GM03348 (cell line): ENCODE results near the gene PCDH11X.
"Not testable (repeated sequence)": the region's sequence is repeated elsewhere in the genome, so short reads cannot be mapped to it uniquely, and the experiment has no call there.

Experiments used
- DNase-seq: peaks from one replicate; pipeline ENCODE4 v3.0.0; 2012; ENCODE audit warnings: low spot score

PCDH11X gene, protein sequence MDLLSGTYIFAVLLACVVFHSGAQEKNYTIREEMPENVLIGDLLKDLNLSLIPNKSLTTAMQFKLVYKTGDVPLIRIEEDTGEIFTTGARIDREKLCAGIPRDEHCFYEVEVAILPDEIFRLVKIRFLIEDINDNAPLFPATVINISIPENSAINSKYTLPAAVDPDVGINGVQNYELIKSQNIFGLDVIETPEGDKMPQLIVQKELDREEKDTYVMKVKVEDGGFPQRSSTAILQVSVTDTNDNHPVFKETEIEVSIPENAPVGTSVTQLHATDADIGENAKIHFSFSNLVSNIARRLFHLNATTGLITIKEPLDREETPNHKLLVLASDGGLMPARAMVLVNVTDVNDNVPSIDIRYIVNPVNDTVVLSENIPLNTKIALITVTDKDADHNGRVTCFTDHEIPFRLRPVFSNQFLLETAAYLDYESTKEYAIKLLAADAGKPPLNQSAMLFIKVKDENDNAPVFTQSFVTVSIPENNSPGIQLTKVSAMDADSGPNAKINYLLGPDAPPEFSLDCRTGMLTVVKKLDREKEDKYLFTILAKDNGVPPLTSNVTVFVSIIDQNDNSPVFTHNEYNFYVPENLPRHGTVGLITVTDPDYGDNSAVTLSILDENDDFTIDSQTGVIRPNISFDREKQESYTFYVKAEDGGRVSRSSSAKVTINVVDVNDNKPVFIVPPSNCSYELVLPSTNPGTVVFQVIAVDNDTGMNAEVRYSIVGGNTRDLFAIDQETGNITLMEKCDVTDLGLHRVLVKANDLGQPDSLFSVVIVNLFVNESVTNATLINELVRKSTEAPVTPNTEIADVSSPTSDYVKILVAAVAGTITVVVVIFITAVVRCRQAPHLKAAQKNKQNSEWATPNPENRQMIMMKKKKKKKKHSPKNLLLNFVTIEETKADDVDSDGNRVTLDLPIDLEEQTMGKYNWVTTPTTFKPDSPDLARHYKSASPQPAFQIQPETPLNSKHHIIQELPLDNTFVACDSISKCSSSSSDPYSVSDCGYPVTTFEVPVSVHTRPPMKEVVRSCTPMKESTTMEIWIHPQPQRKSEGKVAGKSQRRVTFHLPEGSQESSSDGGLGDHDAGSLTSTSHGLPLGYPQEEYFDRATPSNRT (N-terminal part only)

DNA sequence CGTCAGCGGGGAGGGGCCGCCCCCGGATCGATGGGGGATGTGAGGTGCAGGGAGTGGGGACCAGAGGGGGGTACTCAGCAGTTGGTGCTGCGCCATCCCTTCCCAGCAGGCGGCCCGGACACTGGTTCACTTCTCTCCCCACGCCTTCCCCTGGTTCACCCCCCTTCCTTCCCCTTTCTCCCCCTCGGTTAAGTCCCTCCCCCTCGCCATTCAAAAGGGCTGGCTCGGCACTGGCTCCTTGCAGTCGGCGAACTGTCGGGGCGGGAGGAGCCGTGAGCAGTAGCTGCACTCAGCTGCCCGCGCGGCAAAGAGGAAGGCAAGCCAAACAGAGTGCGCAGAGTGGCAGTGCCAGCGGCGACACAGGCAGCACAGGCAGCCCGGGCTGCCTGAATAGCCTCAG lies at the start of gene PCDH11X:
Gene PCDH11X, plus strand, starts transcription at position 241 of the 400 bp plus-strand sequence. CDS start 56,130 bp downstream, outside the sequence.
- not testable (repeated sequence) for DNase-seq

DNA sequence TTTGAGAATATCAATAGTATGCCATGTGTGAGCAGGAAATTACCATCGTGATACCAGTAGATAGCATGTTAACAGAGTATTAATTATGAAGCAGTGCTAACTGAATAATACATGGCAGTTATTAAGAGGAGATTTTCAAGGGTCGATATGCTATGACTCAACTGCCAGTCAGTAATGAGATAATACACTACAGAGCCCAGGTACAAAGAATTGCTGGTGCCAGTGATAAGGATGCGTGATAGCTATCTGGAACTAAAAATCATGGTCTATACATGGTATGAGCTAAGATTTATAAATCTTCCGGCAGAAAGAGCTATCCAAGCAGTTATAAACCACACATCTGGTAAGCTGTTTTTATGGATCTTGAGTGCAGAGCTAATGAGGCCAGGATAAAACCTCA lies 31.7 kb upstream of the PCDH11X start:
- not testable (repeated sequence) for DNase-seq

DNA sequence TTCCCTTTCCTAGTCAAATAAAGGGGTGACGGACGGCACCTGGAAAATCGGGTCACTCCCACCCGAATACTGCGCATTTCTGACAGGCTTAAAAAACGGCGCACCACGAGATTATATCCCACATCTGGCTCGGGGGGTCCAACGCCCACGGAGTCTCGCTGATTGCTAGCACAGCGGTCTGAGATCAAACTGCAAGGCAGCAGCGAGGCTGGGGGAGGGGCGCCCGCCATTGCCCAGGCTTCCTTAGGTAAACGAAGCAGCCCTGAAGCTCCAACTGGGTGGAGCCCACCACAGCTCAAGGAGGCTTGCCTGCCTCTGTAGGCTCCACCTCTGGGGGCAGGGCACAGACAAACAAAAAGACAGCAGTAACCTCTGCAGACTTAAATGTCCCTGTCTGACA lies 26.2 kb upstream of the PCDH11X start:
- DNase-seq, result not testable (repeated sequence)

DNA sequence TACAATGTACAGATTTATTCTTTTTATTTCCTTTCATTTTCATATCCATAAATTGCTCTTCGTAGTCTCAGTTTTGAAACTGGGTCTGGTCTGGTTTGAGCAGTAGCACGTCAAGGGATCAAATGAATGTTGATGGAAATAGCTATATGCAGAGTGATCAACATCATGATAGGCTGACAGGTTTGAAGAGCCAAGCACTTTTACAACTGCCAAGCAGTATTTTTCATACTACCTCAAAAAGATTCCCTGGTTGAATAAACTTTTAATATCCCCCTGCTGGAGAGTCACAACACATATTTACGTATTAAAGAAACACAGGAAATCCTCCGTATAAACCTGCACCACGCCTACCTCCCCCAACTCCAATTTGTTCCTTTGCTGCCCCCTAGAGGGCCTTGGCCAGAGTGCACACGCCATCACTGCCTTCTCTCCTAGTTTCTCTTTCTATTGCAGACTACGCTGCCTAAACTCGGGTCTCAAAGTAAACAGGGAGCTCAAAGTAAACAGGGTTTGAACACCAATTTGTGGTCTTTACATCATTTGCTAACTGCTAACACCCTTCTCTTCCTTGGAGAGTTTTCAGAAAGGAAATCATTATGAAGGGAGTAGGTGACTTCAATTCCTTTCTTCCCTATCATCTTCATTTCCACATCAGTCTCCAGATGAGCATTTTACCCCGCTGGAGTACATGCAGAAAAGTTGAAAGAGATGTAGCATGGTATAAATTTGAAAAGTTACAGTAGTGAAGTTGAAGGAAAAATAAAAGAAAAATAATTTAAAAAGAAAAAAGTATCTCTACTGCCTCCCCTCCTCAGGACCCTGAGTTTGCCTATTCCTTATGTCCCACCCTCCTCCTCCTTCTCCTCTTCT lies 8.3 kb upstream of the PCDH11X start:
- not testable (repeated sequence) for DNase-seq

DNA sequence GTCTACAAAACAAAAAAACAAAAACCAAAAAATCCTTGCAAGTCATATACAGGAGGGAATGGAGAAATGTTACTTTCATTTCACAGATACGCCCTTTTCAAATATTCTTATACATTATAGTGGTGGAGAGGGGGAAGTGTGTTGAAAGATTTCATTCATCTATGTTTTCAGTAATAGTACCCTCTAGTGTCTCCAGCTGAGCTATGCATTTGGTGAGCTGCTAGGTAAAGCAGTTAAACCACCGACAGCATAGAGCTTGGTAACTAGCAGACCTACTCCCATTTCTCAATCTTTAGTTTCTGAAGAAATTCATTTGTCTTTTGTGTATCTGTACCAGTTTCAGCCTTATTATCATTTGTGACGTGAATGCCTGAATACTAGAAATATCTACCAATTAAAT lies 5.2 kb upstream of the PCDH11X start:
- not testable (repeated sequence) for DNase-seq

DNA sequence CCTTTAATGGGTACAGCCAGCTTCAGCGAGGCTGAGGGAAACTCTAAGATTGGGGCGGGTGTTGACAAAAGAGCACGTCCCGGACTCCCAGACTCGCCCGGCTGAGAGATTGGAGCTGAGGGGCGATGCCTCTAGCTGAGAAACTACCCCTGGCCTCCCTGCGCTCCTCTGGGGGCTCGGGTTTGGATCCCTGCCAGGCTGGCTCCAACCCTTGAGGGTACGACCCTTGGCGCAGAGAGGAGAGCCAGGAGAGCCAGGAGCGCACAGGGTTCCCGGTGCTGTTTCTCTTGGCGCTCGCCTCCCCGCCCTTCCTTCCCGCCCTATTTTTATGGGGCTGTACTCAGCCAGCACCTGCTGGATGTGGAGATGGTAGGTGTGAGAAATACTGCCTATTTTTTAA lies 833 bp downstream of the PCDH11X start:
- DNase-seq, result not testable (repeated sequence)

DNA sequence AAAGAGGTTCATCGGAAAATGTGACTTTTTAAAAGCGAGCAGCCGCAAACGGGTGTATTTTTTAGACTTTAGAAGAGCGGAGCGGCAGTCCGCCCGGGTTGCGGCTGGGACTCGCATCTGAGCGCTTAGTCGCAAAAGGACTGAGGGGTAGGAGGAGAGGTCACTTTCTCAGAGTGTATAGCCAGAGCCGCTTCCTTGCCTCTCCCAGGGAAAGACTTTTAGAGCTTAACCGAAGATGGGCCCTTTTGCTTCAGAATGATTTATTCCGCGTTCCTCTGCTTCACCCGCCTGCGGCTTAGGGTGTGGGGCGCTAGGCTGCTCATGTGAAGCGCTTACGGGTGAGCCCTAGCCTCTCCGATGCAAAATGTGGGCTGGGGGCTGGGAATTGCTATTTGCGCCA lies 1.5 kb downstream of the PCDH11X start:
- not testable (repeated sequence) for DNase-seq

DNA sequence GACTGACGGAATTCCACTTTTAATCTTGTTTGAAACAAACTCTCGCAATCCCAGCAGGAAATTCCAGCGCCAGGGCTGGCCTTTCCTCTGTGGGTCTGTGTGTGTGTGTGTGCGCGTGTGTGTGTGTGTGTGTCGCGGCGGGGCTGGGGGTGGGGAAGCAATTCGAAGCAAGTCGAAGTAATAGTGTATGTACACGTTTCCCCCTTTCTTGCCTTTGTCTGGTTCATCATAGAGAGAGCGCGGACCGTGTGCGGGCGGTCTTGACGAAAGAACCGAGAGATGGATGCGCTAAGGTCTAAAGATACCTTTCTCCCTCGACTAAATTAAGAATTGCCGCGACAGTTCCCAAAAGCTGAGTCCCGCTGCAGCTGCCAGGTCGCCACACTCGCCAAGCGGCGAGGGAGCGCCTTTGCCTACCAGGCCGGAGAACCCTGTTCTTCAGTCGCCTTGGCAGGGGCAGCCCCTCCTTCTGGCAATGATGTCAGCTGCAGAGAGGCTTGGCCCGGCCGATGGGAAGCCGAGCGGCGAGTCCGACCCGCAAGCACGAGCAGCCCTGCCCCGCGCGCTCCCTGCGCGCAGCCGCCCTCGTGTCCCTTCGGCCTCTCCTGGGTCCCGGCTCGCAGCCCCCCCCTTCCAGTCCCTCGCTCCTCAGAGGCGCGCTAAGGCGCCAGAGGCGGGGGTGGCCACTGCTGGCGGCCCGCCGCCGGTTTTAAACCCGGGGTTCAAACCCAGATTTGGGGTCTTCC lies 2.6 kb downstream of the PCDH11X start:
- peak; percentile 0 for DNase-seq

DNA sequence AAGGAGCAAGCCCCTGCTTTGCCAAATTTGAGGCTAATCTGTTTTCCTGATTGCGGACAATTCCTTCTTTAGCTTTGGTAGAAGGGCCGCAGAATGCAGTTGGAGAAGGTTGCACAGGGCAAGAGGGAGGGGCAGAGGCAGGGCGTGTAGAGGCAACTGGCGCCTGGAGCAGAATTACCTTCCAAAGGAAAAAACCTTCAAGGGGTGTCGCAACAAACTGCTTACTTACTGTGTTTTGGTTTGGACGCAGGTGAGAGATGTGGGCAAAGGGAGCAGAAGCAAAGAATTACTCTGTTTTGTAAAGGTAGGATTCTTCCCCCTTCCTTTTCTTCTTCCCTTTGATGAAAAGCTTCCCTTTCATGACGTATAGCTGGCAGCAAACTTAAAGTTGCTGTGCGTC lies 3.6 kb downstream of the PCDH11X start:
- not testable (repeated sequence) for DNase-seq

DNA sequence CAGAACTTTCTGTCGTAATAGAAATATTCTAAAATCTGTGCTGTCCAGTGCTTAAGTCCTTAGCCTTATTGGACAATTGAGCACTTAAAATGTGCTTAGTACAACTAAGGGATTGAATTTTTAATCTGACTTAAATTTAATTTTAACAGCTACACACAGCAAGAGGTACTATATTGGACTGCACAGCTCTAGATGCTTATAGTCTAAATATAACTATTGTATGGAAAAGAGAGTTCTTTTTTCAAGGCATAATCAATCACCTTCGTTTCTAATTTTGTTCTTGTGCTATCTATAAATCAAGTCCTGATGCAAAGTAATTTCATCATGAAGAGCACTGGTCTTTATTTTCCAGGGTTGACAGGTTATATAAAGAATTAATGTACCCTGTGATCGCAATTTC lies 38.4 kb downstream of the PCDH11X start:
- DNase-seq, result not testable (repeated sequence)

DNA sequence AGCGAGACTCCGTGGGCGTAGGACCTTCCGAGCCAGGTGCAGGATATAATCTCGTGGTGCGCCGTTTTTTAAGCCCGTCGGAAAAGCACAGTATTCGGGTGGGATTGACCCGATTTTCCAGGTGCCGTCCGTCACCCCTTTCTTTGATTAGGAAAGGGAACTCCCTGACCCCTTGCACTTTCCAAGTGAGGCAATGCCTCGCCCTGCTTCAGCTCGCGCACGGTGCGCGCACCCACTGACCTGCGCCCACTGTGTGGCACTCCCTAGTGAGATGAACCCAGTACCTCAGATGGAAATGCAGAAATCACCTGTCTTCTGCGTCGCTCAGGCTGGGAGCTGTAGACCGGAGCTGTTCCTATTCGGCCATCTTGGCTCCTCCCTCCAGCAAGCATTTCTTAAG lies 46.1 kb downstream of the PCDH11X start:
- not testable (repeated sequence) for DNase-seq
